ENCODE data around the gene COL9A3. TPM values are rescaled to one million over a fixed set of nuclear protein-coding genes. Genes with fewer than 3 reads are reported as not detected.

Gene COL9A3
- total RNA-seq, 5 donors from 2014 or later (not counting 1 experiment from before 2014, with no cell fraction given) = 0.51 to 2.1 (median 0.75) TPM; not detected in 1

DNA sequence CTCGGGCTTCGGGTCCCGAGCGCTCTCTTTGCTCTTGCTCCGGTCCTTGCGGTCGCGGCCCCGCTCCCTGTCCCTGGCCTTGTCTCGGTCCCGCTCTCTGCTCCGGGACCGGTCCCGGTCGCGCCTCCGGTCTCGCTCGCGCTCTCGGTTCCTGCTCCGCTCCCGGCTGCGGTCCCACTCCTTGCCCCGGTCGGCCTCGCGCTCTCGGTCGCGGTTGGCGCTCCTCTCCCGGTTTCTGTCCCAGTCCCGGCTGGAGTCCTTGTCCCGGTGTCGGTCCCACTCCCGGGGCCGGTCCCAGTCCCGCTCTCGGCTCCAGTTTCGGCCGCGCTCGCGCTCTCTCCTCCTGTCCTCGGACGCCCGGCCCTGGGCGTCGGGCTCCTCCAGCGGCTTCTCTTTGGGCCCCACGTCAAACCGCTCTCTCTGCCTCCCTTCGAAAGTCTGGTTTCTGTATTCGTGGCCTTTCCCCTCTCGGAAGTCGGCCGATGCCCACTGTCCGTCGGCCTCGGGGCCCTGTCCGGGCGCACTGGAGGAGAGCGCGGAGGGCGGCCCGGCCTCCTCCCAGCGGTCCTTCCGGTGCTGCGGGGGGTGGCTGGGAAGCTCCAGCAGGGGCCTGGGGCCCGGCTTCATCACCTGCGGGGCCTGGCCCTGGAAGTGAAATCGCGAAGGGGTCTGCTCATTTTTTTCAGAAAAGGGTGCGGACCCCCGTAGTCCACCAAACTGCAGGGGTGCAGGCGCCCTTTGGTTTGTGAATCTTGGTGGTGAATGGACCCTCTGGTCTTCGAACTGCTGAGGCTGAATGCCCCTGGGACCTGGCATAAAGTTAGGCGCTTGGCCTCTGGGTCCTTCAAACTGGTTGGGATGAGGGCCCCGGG is 62.7 kb downstream of the COL9A3 start:
- H3K36me3 Mint-ChIP-seq = peaks cover 11% of the 10 kb centered on the region
- Histone ChIP-seq H3K36me3 (ENCODE audit: control insufficient read depth in 2 of 2, extremely low read depth in 1 of 2, insufficient read depth in 1 of 2, low read length in 1 of 2) (peaks cover 18 to 27% of the 10 kb centered on the region in 2 donors), H3K4me3 (ENCODE audit: control insufficient read depth in 1 of 2, extremely low read depth in 1 of 2, low read length in 1 of 2) (no peak overlapping the region), H3K27me3 (replicated peaks in 1 of 2; ENCODE audit: control insufficient read depth in 2 of 2, extremely low read depth in 1 of 2, insufficient read depth in 2 of 2, low read length in 1 of 2) (peaks cover 0 to 3% of the 10 kb centered on the region in 2 experiments), H3K27ac (ENCODE audit: low read length) (no peak overlapping the region), H3K4me1 (ENCODE audit: control insufficient read depth in 1 of 2, extremely low read depth in 1 of 2, insufficient read depth in 2 of 2, low read length in 2 of 2) (peaks cover 0 to 12% of the 10 kb centered on the region in 2 experiments), H3K9me3 (no peaks in the 10 kb centered on the region)
- no peak for ATAC-seq (replicated peaks in 1 of 4)
- WGBS (ENCODE audit: insufficient coverage) = 95% methylated on average over 76 of the region's 80 CpGs
- no peak for DNase-seq
- H3K4me1 Mint-ChIP-seq = peaks cover 4 to 13% (median 11%) of the 10 kb centered on the region in 3 donors
- no peak overlapping the region for H3K27ac Mint-ChIP-seq
- H3K4me3 Mint-ChIP-seq = no peak overlapping the region
- no peaks in the 10 kb centered on the region for H3K27me3 Mint-ChIP-seq
- CTCF ChIA-PET = no interaction called here
- POLR2A ChIA-PET = no interaction called here
- no peaks in the 10 kb centered on the region for H3K9me3 Mint-ChIP-seq

GRCh38 chr20:62880147-62880934 is 63.5 kb downstream of the COL9A3 start:
- H3K27ac ChIP-seq (ENCODE audit: low read length) = no peak overlapping the region
- Mint-ChIP-seq H3K4me1 (peaks cover 2 to 9% (median 9%) of the 10 kb centered on the region in 3 donors), H3K4me3 (no peak overlapping the region), H3K27me3 (no peaks in the 10 kb centered on the region), H3K36me3 (peaks cover 11% of the 10 kb centered on the region), H3K27ac (no peak overlapping the region), H3K9me3 (no peaks in the 10 kb centered on the region)
- CTCF ChIA-PET = no interaction called here
- POLR2A ChIA-PET = no interaction called here
- H3K9me3 ChIP-seq = no peaks in the 10 kb centered on the region
- peaks cover 0 to 3% of the 10 kb centered on the region in 2 experiments for H3K27me3 ChIP-seq (replicated peaks in 1 of 2; ENCODE audit: control insufficient read depth in 2 of 2, extremely low read depth in 1 of 2, insufficient read depth in 2 of 2, low read length in 1 of 2)
- peaks cover 0 to 8% of the 10 kb centered on the region in 2 experiments for H3K4me1 ChIP-seq (ENCODE audit: control insufficient read depth in 1 of 2, extremely low read depth in 1 of 2, insufficient read depth in 2 of 2, low read length in 2 of 2)
- DNase-seq (no peak), ATAC-seq (replicated peaks in 1 of 4) (no peak)
- WGBS (ENCODE audit: insufficient coverage) = 99% methylated on average over 26 of the region's 37 CpGs
- peaks cover 20 to 30% of the 10 kb centered on the region in 2 donors for H3K36me3 ChIP-seq (ENCODE audit: control insufficient read depth in 2 of 2, extremely low read depth in 1 of 2, insufficient read depth in 1 of 2, low read length in 1 of 2)
- H3K4me3 ChIP-seq (ENCODE audit: control insufficient read depth in 1 of 2, extremely low read depth in 1 of 2, low read length in 1 of 2) = no peak overlapping the region

DNA sequence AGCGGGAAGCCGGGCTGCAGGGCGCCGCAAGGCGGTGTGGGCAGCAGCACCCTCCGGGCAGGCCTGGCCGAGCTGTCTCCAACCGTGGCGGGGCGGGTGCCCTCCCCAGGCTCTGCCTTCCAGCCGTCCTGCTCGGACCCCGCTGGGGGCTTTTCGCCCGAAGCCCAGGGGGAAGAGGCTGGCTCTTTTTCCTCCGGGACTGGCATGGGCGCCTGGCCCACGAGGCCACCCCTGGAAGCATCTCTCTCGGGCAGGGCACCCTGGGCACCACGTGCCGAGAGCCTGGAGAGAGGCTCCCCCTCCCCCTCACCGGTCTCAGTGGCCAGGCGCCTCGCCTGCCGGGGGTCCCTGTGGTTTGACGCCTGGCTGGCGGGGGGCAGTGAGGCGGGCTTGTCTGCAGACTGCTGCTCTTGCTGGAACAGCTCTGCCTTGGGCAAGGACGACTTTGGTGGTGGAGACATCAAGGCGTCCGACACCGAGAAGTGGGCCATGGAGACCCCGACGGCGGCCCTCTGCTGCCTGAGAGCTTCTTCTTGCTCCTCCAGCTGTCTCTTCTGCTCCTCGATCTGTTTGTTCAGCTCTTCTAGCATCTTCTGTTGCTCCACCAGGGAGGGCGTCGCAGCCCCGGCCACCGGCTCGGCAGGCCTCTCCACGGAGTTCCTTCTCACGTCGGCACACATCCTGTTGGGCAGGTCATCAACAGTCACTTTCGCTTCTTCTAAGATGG is 64.2 kb downstream of the COL9A3 start:
- H3K9me3 Mint-ChIP-seq = no peaks in the 10 kb centered on the region
- H3K36me3 ChIP-seq (ENCODE audit: control insufficient read depth in 2 of 2, extremely low read depth in 1 of 2, insufficient read depth in 1 of 2, low read length in 1 of 2) = peaks cover 23 to 32% of the 10 kb centered on the region in 2 donors
- no peak overlapping the region for H3K27ac ChIP-seq (ENCODE audit: low read length)
- H3K36me3 Mint-ChIP-seq = peaks cover 11% of the 10 kb centered on the region
- H3K4me3 Mint-ChIP-seq = no peak overlapping the region
- DNase-seq (no peak), ATAC-seq (replicated peaks in 1 of 4) (no peak)
- 97% methylated on average over 45 of the region's 45 CpGs for WGBS (ENCODE audit: insufficient coverage)
- no peak overlapping the region for H3K27ac Mint-ChIP-seq
- H3K4me1 Mint-ChIP-seq = peaks cover under 1 to 4% (median 1%) of the 10 kb centered on the region in 3 donors
- POLR2A ChIA-PET = no interaction called here
- CTCF ChIA-PET = no interaction called here
- no peaks in the 10 kb centered on the region for H3K27me3 Mint-ChIP-seq
- no peak overlapping the region for H3K4me3 ChIP-seq (ENCODE audit: control insufficient read depth in 1 of 2, extremely low read depth in 1 of 2, low read length in 1 of 2)
- peaks cover 0 to 9% of the 10 kb centered on the region in 2 experiments for H3K4me1 ChIP-seq (ENCODE audit: control insufficient read depth in 1 of 2, extremely low read depth in 1 of 2, insufficient read depth in 2 of 2, low read length in 2 of 2)
- no peaks in the 10 kb centered on the region for H3K9me3 ChIP-seq
- H3K27me3 ChIP-seq (replicated peaks in 1 of 2; ENCODE audit: control insufficient read depth in 2 of 2, extremely low read depth in 1 of 2, insufficient read depth in 2 of 2, low read length in 1 of 2) = peaks cover 0 to 3% of the 10 kb centered on the region in 2 experiments

DNA sequence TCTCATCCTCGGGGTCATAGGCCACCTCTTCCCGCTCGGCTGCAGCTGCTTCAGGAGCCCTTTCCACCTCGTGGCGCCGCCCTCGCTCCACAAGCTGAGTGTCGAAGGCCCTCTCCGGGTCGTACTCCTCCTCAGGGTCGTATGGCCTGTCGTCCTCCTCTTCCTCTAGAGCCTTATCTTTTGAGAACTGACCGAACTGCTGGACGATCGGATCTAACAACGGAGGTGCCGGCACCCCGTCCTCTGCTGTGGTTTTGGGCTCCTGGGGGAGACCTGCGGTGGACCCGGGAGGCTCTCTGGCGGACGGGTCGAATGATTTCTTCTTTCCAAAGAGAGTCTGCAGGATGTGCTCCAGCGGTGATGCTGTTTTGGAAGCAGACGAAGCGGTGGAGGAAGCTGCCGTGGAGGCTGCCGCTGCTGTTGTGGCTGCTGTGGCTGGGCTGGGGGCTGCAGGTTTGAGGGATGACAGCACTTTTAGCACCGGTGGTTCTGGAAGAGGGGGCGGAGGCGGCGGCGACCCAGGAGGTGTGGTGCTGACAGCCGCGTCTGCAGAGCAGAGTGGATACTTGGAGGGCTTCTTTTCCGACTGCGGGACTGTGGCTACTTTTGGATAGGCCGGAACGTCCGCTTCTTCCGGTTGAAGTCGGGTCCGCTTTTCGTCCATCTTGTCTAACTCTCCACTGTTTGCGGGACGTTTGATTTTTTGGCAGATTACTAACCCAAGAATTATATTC is 65.0 kb downstream of the COL9A3 start:
- H3K27me3 ChIP-seq (replicated peaks in 1 of 2; ENCODE audit: control insufficient read depth in 2 of 2, extremely low read depth in 1 of 2, insufficient read depth in 2 of 2, low read length in 1 of 2) = no peaks in the 10 kb centered on the region
- H3K36me3 ChIP-seq (ENCODE audit: control insufficient read depth in 2 of 2, extremely low read depth in 1 of 2, insufficient read depth in 1 of 2, low read length in 1 of 2) = peaks cover 31 to 36% of the 10 kb centered on the region in 2 donors
- H3K4me1 ChIP-seq (ENCODE audit: control insufficient read depth in 1 of 2, extremely low read depth in 1 of 2, insufficient read depth in 2 of 2, low read length in 2 of 2) = peaks cover 0 to 10% of the 10 kb centered on the region in 2 experiments
- H3K27me3 Mint-ChIP-seq = no peaks in the 10 kb centered on the region
- no peaks in the 10 kb centered on the region for H3K9me3 Mint-ChIP-seq
- H3K4me3 Mint-ChIP-seq = no peak overlapping the region
- H3K9me3 ChIP-seq = no peaks in the 10 kb centered on the region
- POLR2A ChIA-PET = interaction anchor here in 1 of 2 donors (0.6 kb wide), 1 partner anchor 28 kb away, joined by 6 read pairs; no protein-coding TSS in a partner anchor
- WGBS (ENCODE audit: insufficient coverage) = 97% methylated on average over 45 of the region's 46 CpGs
- no peak overlapping the region for H3K27ac Mint-ChIP-seq
- CTCF ChIA-PET = no interaction called here
- H3K27ac ChIP-seq (ENCODE audit: low read length) = no peak overlapping the region
- peaks cover 0 to 9% (median 0%) of the 10 kb centered on the region in 3 donors for H3K4me1 Mint-ChIP-seq
- ATAC-seq (replicated peaks in 1 of 4) = no peak
- no peak for DNase-seq
- peaks cover 15% of the 10 kb centered on the region for H3K36me3 Mint-ChIP-seq
- no peak overlapping the region for H3K4me3 ChIP-seq (ENCODE audit: control insufficient read depth in 1 of 2, extremely low read depth in 1 of 2, low read length in 1 of 2)

- Histone ChIP-seq H3K4me1 (ENCODE audit: control insufficient read depth in 1 of 2, extremely low read depth in 1 of 2, insufficient read depth in 2 of 2, low read length in 2 of 2) (peaks cover 0 to 4% of the 10 kb centered on the region in 2 experiments), H3K27ac (ENCODE audit: low read length) (no peak overlapping the region), H3K4me3 (ENCODE audit: control insufficient read depth in 1 of 2, extremely low read depth in 1 of 2, low read length in 1 of 2) (no peak overlapping the region), H3K27me3 (replicated peaks in 1 of 2; ENCODE audit: control insufficient read depth in 2 of 2, extremely low read depth in 1 of 2, insufficient read depth in 2 of 2, low read length in 1 of 2) (no peaks in the 10 kb centered on the region), H3K36me3 (ENCODE audit: control insufficient read depth in 2 of 2, extremely low read depth in 1 of 2, insufficient read depth in 1 of 2, low read length in 1 of 2) (peaks cover 34 to 40% of the 10 kb centered on the region in 2 donors), H3K9me3 (no peaks in the 10 kb centered on the region)
- WGBS (ENCODE audit: insufficient coverage) = 96% methylated on average over 11 of the region's 15 CpGs
- CTCF ChIA-PET = no interaction called here
- DNase-seq (no peak), ATAC-seq (replicated peaks in 1 of 4) (no peak)
- Mint-ChIP-seq H3K36me3 (peaks cover 21% of the 10 kb centered on the region), H3K27me3 (no peaks in the 10 kb centered on the region), H3K4me3 (no peak overlapping the region), H3K4me1 (peaks cover 0 to 13% (median 0%) of the 10 kb centered on the region in 3 donors), H3K27ac (no peak overlapping the region), H3K9me3 (no peaks in the 10 kb centered on the region)
- POLR2A ChIA-PET = interaction anchor here in 1 of 2 donors (0.6 kb wide), 1 partner anchor 27 kb away, joined by 6 read pairs; no protein-coding TSS in a partner anchor
Measured at GRCh38 chr20:62882426-62882825, 65.6 kb downstream of the COL9A3 start.
